Measurements from ENCODE around the gene ZNF668. TPM values are rescaled to one million over a fixed set of nuclear protein-coding genes. Genes with fewer than 3 reads are reported as not detected.
A peak's percentile ranks its signal among the peaks of the same experiment; 100 is the strongest.

ZNF668 gene
- polyA plus RNA-seq, 4 donors: 5.4 to 12.2 (median 10.1) TPM

GRCh38 chr16:31073142-31073969 is 684 bp downstream of the ZNF668 start:
- FAIRE-seq: no peak
- H3K4me1 ChIP-seq (ENCODE audit: control insufficient read depth in 3 of 3, insufficient read depth in 2 of 3, low read depth in 1 of 3, low read length in 2 of 3): peaks cover 0 to 7% (median 6%) of the 10 kb centered on the region in 3 donors
- no peaks in the 10 kb centered on the region for H3K9me3 ChIP-seq (ENCODE audit: control insufficient read depth in 2 of 2, insufficient read depth in 1 of 2, low read depth in 1 of 2, low read length in 1 of 2)
- no peaks in the 10 kb centered on the region for H3K27me3 ChIP-seq (ENCODE audit: control insufficient read depth in 3 of 3, insufficient read depth in 3 of 3, low read length in 3 of 3)
- H3K27ac ChIP-seq (ENCODE audit: low read depth in 1 of 3, low read length in 2 of 3): peak overlapping the region; percentile 82 to 98 (median 82)
- H3K4me3 ChIP-seq (ENCODE audit: low read depth in 1 of 3, low read length in 3 of 3): peak overlapping the region; percentile 83 to 99 (median 89)
- peaks cover 3 to 24% (median 4%) of the 10 kb centered on the region in 3 donors for H3K36me3 ChIP-seq (ENCODE audit: control insufficient read depth in 3 of 3, insufficient read depth in 2 of 3, low read depth in 1 of 3, low read length in 3 of 3)
- DNase-seq: peak; percentile 90 to 98
- 0% methylated on average over 75 to 83 of the region's 83 CpGs for WGBS, 3 donors

- DNase-seq: peak; percentile 36 to 58
- FAIRE-seq: no peak
Observed at GRCh38 chr16:31072540-31073141, 1.4 kb downstream of the ZNF668 start.

GRCh38 chr16:31071861-31072260 is 2.2 kb downstream of the ZNF668 start:
- no peaks in the 10 kb centered on the region for H3K9me3 ChIP-seq (ENCODE audit: control insufficient read depth in 2 of 2, insufficient read depth in 1 of 2, low read depth in 1 of 2, low read length in 1 of 2)
- FAIRE-seq: no peak
- H3K4me1 ChIP-seq (ENCODE audit: control insufficient read depth in 3 of 3, insufficient read depth in 2 of 3, low read depth in 1 of 3, low read length in 2 of 3): peaks cover 0 to 7% (median 6%) of the 10 kb centered on the region in 3 donors
- WGBS, 3 donors: 11 to 32% (median 22%) methylated on average over 4 of the region's 4 CpGs
- H3K27me3 ChIP-seq (ENCODE audit: control insufficient read depth in 3 of 3, insufficient read depth in 3 of 3, low read length in 3 of 3): no peaks in the 10 kb centered on the region
- peaks cover 0 to 9% (median 1%) of the 10 kb centered on the region in 3 donors for H3K36me3 ChIP-seq (ENCODE audit: control insufficient read depth in 3 of 3, insufficient read depth in 2 of 3, low read depth in 1 of 3, low read length in 3 of 3)
- H3K27ac ChIP-seq (ENCODE audit: low read depth in 1 of 3, low read length in 2 of 3): peak overlapping the region in 1 of 3 donors; percentile 13
- DNase-seq: peak; percentile 19
- peak overlapping the region in 2 of 3 donors; percentile 89 to 99 for H3K4me3 ChIP-seq (ENCODE audit: low read depth in 1 of 3, low read length in 3 of 3)

More at GRCh38 chr16:31072540-31073141, 1.4 kb downstream of the ZNF668 start:
- H3K4me1 ChIP-seq (ENCODE audit: control insufficient read depth in 3 of 3, insufficient read depth in 2 of 3, low read depth in 1 of 3, low read length in 2 of 3): peaks cover 0 to 7% (median 6%) of the 10 kb centered on the region in 3 donors
- H3K36me3 ChIP-seq (ENCODE audit: control insufficient read depth in 3 of 3, insufficient read depth in 2 of 3, low read depth in 1 of 3, low read length in 3 of 3): peaks cover 0 to 17% (median 4%) of the 10 kb centered on the region in 3 donors
- H3K4me3 ChIP-seq (ENCODE audit: low read depth in 1 of 3, low read length in 3 of 3): peak overlapping the region; percentile 83 to 99 (median 89)
- no peaks in the 10 kb centered on the region for H3K9me3 ChIP-seq (ENCODE audit: control insufficient read depth in 2 of 2, insufficient read depth in 1 of 2, low read depth in 1 of 2, low read length in 1 of 2)
- H3K27me3 ChIP-seq (ENCODE audit: control insufficient read depth in 3 of 3, insufficient read depth in 3 of 3, low read length in 3 of 3): no peaks in the 10 kb centered on the region
- WGBS, 3 donors: 1 to 2% (median 1%) methylated on average over 27 of the region's 27 CpGs
- peak overlapping the region; percentile 71 to 98 (median 82) for H3K27ac ChIP-seq (ENCODE audit: low read depth in 1 of 3, low read length in 2 of 3)

- H3K4me3 ChIP-seq (ENCODE audit: low read depth in 1 of 3, low read length in 3 of 3): no peak overlapping the region
- no peak for FAIRE-seq
Observed at GRCh38 chr16:31067342-31067741, 6.7 kb downstream of the ZNF668 start.

GRCh38 chr16:31064882-31065461 is 9.1 kb downstream of the ZNF668 start:
- no peak for FAIRE-seq
- no peaks in the 10 kb centered on the region for H3K9me3 ChIP-seq (ENCODE audit: control insufficient read depth in 2 of 2, insufficient read depth in 1 of 2, low read depth in 1 of 2, low read length in 1 of 2)
- H3K27ac ChIP-seq (ENCODE audit: low read depth in 1 of 3, low read length in 2 of 3): peak overlapping the region in 1 of 3 donors; percentile 72
- no peaks in the 10 kb centered on the region for H3K4me1 ChIP-seq (ENCODE audit: control insufficient read depth in 3 of 3, insufficient read depth in 2 of 3, low read depth in 1 of 3, low read length in 2 of 3)
- H3K4me3 ChIP-seq (ENCODE audit: low read depth in 1 of 3, low read length in 3 of 3): no peak overlapping the region
- no peak for DNase-seq
- H3K36me3 ChIP-seq (ENCODE audit: control insufficient read depth in 3 of 3, insufficient read depth in 2 of 3, low read depth in 1 of 3, low read length in 3 of 3): peaks cover 0 to 33% (median 8%) of the 10 kb centered on the region in 3 donors
- no peaks in the 10 kb centered on the region for H3K27me3 ChIP-seq (ENCODE audit: control insufficient read depth in 3 of 3, insufficient read depth in 3 of 3, low read length in 3 of 3)
- WGBS, 3 donors: 65 to 88% (median 74%) methylated on average over 4 of the region's 4 CpGs

More at GRCh38 chr16:31067342-31067741, 6.7 kb downstream of the ZNF668 start:
- no peak for DNase-seq
- Histone ChIP-seq H3K4me1 (ENCODE audit: control insufficient read depth in 3 of 3, insufficient read depth in 2 of 3, low read depth in 1 of 3, low read length in 2 of 3) (peaks cover 0 to 6% (median 2%) of the 10 kb centered on the region in 3 donors), H3K27me3 (ENCODE audit: control insufficient read depth in 3 of 3, insufficient read depth in 3 of 3, low read length in 3 of 3) (no peaks in the 10 kb centered on the region), H3K27ac (ENCODE audit: low read depth in 1 of 3, low read length in 2 of 3) (no peak overlapping the region), H3K9me3 (ENCODE audit: control insufficient read depth in 2 of 2, insufficient read depth in 1 of 2, low read depth in 1 of 2, low read length in 1 of 2) (no peaks in the 10 kb centered on the region), H3K36me3 (ENCODE audit: control insufficient read depth in 3 of 3, insufficient read depth in 2 of 3, low read depth in 1 of 3, low read length in 3 of 3) (peaks cover 0 to 14% (median 8%) of the 10 kb centered on the region in 3 donors)
- 87 to 93% (median 92%) methylated on average over 3 of the region's 3 CpGs for WGBS, 3 donors

GRCh38 chr16:31063843-31064611 is 10.0 kb downstream of the ZNF668 start:
- H3K9me3 ChIP-seq (ENCODE audit: control insufficient read depth in 2 of 2, insufficient read depth in 1 of 2, low read depth in 1 of 2, low read length in 1 of 2): no peaks in the 10 kb centered on the region
- DNase-seq (no peak), FAIRE-seq (no peak)
- peak overlapping the region in 1 of 3 donors; percentile 57 for H3K27ac ChIP-seq (ENCODE audit: low read depth in 1 of 3, low read length in 2 of 3)
- 86 to 92% (median 88%) methylated on average over 55 to 56 of the region's 56 CpGs for whole genome bisulfite sequencing, 3 donors
- no peaks in the 10 kb centered on the region for H3K27me3 ChIP-seq (ENCODE audit: control insufficient read depth in 3 of 3, insufficient read depth in 3 of 3, low read length in 3 of 3)
- H3K4me1 ChIP-seq (ENCODE audit: control insufficient read depth in 3 of 3, insufficient read depth in 2 of 3, low read depth in 1 of 3, low read length in 2 of 3): no peaks in the 10 kb centered on the region
- peaks cover 0 to 33% (median 8%) of the 10 kb centered on the region in 3 donors for H3K36me3 ChIP-seq (ENCODE audit: control insufficient read depth in 3 of 3, insufficient read depth in 2 of 3, low read depth in 1 of 3, low read length in 3 of 3)
- no peak overlapping the region for H3K4me3 ChIP-seq (ENCODE audit: low read depth in 1 of 3, low read length in 3 of 3)

- no peak for FAIRE-seq
Observed at GRCh38 chr16:31063495-31063842, 10.6 kb downstream of the ZNF668 start.

More at GRCh38 chr16:31063495-31063842, 10.6 kb downstream of the ZNF668 start:
- Histone ChIP-seq H3K36me3 (ENCODE audit: control insufficient read depth in 3 of 3, insufficient read depth in 2 of 3, low read depth in 1 of 3, low read length in 3 of 3) (peaks cover 0 to 35% (median 8%) of the 10 kb centered on the region in 3 donors), H3K4me1 (ENCODE audit: control insufficient read depth in 3 of 3, insufficient read depth in 2 of 3, low read depth in 1 of 3, low read length in 2 of 3) (no peaks in the 10 kb centered on the region), H3K27me3 (ENCODE audit: control insufficient read depth in 3 of 3, insufficient read depth in 3 of 3, low read length in 3 of 3) (no peaks in the 10 kb centered on the region), H3K9me3 (ENCODE audit: control insufficient read depth in 2 of 2, insufficient read depth in 1 of 2, low read depth in 1 of 2, low read length in 1 of 2) (no peaks in the 10 kb centered on the region), H3K4me3 (ENCODE audit: low read depth in 1 of 3, low read length in 3 of 3) (no peak overlapping the region), H3K27ac (ENCODE audit: low read depth in 1 of 3, low read length in 2 of 3) (no peak overlapping the region)
- 94 to 96% (median 95%) methylated on average over 9 of the region's 9 CpGs for WGBS, 3 donors
- DNase-seq: no peak

Measured in small intestine (tissue), 7 donors.